CD4-positive, alpha-beta T cell treated with Interleukin-12 subunit alpha and Interleukin-12 subunit beta, for 1 hour (primary cell): ENCODE results near the gene P2RX5.
"Not testable (repeated sequence)": the region's sequence is repeated elsewhere in the genome, so short reads cannot be mapped to it uniquely, and the experiment has no call there.

Experiments used
- DNase-seq: peaks from one replicate; pipeline ENCODE4 v3.0.0-alpha.2; 2020

Gene P2RX5

GRCh38 chr17:3695723-3696411 is at the start of gene P2RX5:
Gene P2RX5 (minus strand): TSS chr17:3696155. CDS start chr17:3696005, 150 bp downstream.
- peak; percentile 57 for DNase-seq

DNA sequence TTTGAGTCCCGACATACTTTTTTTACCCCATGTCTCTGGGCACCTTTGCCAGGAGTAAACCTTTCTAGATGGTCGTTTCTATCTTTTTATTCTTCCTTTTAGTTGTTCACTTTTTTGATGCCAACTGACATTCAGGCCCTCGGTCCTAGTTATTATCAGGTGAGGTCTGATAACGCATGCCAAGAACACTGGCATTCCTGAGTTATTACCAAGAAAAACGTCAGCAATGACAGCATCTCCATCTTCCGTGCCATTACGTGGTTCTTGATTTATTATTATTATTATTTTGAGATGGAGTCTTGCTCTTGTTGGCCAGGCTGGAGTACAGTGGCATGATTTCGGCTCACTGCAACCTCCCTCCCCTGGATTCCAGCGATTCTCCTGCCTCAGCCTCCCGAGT is 49.1 kb upstream of the P2RX5 start:
- no peak for DNase-seq

DNA sequence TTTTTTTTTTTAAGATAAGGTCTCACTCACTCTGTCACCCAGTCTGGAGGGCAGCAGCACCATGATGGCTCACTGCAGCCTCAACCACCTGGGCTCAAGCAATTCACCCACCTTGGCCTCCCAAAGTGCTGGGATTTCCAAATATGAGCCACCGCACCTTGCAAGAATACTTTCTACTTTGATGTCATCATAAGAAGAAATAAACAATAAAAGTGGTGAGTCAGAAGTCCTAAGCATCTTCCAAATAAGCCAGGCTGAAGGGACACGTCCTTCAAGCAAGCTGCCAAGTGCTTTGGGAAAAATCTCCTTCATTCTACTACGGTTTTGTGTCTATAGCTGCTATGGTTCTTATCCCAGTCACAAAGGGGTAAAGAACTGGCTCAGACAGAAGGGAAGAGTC is 48.1 kb upstream of the P2RX5 start:
- DNase-seq = no peak

DNA sequence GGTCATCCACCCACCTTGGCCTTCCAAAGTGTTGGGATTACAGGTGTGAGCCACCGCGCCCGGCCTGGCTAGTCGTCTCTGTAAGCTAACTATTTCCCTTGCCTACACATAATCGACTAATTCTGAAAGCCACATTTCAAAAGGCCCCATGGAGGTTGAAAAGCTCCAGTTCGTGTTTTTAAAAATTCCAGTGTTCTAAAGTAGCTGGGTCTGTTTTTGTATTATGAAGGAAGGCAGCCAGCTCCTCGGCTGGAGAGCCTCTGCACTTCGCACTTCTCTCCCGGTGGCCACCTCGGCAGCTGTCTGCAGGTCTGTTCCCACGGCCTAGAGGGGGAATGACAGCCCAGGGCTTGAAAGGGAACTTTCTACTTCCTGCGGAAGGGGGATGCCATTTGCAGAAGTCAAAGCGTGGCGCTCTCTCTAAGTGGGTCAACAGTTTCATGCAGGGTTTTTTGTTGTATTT is 44.7 kb upstream of the P2RX5 start:
- DNase-seq = peak; percentile 62

DNA sequence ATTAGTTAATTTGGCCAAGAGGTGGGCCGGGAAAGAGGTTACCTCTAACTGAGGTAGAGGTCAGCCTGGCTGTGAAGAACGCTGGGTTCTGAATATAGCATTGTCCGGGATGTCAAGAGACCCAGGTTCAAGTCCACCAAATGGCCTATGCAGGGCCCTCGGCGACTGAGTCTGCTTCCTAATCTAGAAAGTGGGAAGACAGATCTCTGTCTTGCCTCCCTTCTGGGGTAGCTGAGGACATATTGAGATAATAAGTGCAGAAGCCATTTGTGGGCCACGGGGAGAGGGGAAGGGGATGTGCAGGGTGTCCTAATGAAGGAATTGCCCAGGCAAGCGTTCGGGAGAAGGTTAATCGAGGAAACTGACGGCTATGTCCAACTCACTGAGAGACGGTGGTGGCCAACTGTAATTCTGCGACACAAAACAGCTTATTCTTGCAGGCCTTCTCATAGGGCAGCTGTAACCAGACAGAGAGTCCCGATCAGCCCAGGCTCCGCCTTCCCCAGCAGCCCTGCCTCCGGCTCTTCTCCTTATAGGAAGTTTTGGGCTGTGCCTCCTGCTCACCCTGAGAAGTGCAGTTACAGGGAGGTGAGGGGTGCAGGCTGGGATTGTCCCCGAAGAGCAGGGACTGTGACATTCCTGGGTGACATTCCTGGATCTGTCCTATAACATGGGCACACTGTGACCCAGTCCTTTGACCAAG is 43.6 kb upstream of the P2RX5 start:
- no peak for DNase-seq

DNA sequence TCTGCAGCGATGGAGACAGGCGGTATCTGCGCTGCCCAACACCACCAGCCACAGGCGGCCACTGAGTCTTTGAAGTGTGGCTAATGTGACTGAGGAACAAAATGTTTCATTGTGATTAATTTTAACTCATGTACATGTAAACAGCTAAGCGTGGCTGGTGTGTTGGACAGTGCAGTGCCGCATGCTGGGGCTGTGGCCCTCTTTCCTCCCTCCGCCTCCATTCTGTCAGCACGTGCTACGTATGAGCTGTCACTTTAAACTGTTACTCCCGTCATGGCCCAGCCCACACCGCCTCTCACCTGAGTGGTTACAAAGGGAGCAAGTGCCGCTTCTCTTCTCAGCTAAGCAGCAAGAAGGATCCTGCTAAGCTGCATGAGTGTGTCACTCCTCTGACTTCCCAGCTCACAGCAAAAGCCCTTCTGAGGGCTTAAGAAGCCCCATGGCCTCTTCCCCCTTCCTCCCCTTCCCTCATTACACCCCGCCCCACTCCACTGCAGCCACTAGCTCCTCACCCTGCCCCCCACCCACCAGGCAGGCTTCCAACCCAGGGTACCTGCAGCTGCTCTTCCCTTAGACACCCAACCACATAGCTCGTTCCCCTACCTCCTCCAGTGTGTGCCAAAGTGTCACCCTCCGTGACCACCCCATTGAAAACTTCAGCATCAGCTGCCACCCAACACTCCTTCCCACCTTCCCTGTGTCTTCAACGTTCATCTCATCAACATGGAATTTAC is 42.8 kb upstream of the P2RX5 start:
- DNase-seq = peak; percentile 59

- no peak for DNase-seq
Measured at GRCh38 chr17:3735515-3735914, 39.6 kb upstream of the P2RX5 start.

- DNase-seq = not testable (repeated sequence)
Measured at GRCh38 chr17:3734911-3735276, 38.9 kb upstream of the P2RX5 start.

- no peak for DNase-seq
Measured at GRCh38 chr17:3732210-3732621, 36.3 kb upstream of the P2RX5 start.

DNA sequence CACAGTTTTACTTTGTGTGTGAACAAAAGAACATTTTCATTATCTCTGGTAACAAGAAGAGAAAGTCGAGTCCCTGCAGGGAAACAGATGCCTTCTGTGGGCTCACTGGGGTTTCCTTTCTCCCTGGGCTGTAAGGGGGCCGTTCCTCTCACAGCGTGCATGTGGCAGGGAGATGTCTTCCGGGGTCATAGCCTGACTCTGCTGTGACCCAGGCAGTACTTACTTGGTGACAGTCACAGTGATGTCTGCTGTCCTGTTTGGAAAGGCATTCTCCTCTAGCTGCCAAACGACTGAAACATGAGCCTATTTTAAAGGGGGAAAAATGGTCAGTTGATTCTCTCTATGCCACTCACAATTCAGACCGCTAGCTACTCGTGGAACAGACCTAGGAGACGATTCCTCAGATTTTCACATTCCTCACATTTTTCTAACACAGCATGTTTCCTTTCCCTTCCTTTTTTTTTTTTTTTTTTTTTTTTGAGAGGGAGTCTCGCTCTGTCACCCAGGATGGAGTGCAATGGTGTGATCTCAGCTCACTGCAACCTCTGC is 35.0 kb upstream of the P2RX5 start:
- DNase-seq = no peak

- DNase-seq = no peak
Measured at GRCh38 chr17:3729881-3730280, 33.9 kb upstream of the P2RX5 start.

DNA sequence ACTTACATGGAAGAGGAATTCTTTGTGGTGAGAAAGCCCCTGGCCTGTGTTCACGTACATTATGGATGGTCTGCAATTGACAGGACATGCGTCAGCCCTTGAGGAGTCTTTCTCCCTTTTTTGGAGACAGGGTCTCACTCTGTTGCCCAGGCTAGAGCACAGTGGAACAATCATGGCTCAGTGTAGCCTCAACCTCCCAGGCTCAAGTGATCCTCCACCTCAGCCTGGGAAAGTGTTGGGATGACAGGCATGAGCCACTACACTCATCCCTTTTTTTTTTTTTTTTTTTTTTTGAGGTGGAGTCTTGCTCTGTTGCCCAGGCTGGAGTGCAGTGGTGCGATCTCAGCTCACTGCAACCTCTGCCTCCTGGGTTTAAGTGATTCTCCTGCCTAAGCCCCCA is 32.1 kb upstream of the P2RX5 start:
- not testable (repeated sequence) for DNase-seq

GRCh38 chr17:3727041-3727440 is 31.1 kb upstream of the P2RX5 start:
- no peak for DNase-seq

DNA sequence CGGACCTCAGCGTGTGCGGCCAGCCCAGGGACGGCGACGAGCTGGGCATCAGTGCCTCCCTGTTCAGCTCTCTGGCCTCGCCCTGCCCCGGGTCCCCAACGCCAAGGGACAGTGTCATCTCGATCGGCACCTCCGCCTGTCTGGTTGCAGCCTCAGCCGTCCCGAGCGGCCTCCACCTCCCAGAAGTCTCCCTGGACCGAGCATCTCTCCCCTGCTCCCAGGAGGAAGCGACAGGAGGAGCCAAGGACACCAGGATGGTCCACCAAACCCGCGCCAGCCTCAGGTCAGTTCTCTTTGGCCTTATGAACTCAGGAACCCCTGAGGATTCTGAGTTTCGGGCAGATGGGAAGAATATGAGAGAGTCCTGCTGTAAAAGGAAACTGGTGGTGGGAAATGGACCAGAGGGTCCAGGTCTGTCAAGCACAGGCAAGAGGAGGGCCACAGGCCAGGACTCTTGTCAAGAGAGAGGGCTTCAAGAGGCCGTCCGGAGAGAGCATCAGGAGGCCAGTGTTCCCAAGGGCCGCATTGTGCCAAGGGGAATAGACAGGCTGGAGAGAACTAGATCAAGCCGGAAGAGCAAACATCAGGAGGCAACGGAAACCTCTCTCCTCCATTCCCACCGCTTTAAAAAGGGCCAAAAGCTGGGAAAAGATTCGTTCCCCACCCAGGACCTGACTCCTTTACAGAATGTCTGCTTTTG is 28.6 kb upstream of the P2RX5 start:
- no peak for DNase-seq

DNA sequence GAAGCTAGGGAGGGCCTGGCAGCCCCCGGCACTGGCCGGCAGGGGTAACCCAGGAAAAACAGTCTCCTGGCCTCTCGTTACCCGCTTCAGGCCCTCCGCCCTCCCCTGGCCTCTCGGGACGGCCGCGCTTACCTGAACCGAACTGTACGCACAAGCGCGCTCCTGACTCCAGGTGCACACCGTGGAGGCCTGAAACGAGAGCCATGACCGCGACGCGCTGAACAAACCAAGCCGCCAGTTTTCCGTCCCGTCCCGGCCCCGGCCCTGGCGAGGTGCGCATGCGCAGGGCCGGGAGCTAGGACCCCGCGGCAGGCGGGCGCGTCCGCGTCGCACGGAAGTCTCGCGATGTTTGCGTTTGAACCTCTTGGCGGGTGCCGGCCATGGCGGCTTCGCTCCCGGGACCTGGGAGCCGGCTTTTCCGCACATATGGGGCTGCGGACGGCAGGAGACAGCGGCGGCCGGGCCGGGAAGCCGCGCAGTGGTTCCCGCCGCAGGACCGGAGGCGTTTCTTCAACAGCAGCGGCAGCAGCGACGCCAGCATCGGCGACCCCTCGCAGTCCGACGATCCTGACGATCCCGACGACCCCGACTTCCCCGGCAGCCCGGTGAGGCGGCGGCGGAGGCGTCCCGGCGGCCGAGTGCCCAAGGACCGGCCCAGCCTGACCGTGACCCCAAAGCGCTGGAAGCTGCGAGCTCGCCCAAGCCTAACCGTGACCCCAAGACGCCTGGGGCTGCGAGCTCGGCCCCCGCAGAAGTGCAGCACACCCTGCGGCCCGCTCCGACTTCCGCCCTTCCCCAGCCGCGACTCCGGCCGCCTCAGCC is 27.8 kb upstream of the P2RX5 start, which contains the start of gene HASPIN:
TSS of gene HASPIN (plus strand) at position 348 of the 822 bp plus-strand sequence. CDS start at position 381, 33 bp downstream.
- DNase-seq = peak; percentile 93

GRCh38 chr17:3723188-3723555 is 27.2 kb upstream of the P2RX5 start:
- DNase-seq = no peak

DNA sequence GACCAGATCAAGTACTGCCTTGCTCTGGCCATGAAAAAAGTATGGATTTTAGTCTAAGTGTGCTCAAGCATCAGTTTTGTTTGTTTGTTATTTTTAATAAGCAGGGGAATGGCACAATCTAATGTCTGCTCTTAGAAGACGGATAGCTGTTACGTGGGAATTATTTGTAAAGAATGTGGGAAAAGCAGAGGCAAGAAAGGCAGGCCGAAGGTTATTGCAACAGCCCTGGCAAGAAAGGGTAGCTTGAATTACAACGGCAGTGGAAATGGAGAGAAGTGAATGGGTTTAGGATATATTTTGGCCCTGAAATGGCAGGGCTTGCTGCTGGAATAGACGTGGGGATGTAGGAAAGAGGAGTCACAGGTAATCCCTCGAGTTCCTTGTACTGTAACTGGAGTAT is 26.8 kb upstream of the P2RX5 start:
- no peak for DNase-seq

DNA sequence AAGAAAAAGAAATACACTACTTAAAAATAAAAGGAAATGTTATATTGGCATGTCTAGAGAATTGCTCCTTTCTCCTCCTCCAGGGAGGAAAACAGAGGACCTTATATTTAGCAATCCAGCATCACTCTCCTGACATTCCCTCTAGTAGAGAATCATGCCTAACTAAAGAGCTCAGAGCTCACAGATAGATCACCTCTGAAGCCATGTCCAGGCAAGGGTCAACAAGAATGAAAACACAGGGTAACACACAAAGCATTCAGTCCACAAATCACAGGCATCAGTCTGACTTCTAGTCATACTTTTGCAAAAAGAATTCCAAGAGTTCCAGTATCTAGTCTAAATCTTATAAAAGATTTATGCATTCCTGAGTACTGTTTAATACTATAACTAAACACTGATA is 23.3 kb upstream of the P2RX5 start:
- DNase-seq = no peak

DNA sequence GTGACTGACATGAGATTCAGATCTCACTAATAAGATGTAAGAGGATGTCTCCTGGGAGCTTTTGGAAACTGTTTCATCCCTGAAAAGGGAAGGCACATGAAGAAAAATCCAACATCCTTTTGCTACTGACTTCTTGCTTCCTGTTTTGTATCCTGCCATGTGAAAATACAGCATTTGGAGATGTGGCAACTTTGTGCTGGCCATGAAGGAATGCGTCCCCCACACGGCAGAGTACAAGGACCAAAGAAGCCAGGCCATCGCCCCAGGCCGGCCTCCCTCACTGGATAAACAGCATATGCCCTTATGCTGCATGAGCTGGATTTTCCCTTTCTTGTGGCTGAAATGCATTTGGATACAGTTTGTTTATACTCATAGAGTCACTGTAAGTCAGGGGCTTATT is 22.2 kb upstream of the P2RX5 start:
- DNase-seq = no peak

GRCh38 chr17:3715296-3715695 is 19.3 kb upstream of the P2RX5 start:
- no peak for DNase-seq

GRCh38 chr17:3712811-3713463 is 17.0 kb upstream of the P2RX5 start:
- DNase-seq = peak; percentile 25
